ENCODE data around the gene CSN3.

The CSN3 gene

GRCh38 chr4:70251945-70252277 lies 9.5 kb downstream of the CSN3 start:
- H3F3A ChIP-seq (ENCODE audit: insufficient read depth, low read length) = no peaks in the 10 kb centered on the region
- H4K20me1 ChIP-seq (ENCODE audit: insufficient read depth, low read length) = no peaks in the 10 kb centered on the region
- H3K36me3 ChIP-seq (ENCODE audit: insufficient read depth, low read length) = no peaks in the 10 kb centered on the region
- H3K27ac ChIP-seq (ENCODE audit: low read depth, low read length, poor library complexity, severe bottlenecking) = no peak overlapping the region
- H3K79me2 ChIP-seq (ENCODE audit: insufficient read depth, low read length) = no peaks in the 10 kb centered on the region
- no peaks in the 10 kb centered on the region for H3K9me3 ChIP-seq (ENCODE audit: low read length)
- H2AFZ ChIP-seq (ENCODE audit: low read length) = no peak overlapping the region
- no peaks in the 10 kb centered on the region for H3K27me3 ChIP-seq (ENCODE audit: insufficient read depth, low read length)
- no peak overlapping the region for H3K9ac ChIP-seq (ENCODE audit: low read length)
- TF ChIP-seq EZH2 (IDR thresholded peaks at IDR 0.05; ENCODE audit: borderline replicate concordance, low read length) (no peak), CTCF (IDR thresholded peaks at IDR 0.05; ENCODE audit: low read length) (no peak)
- H3K4me2 ChIP-seq (ENCODE audit: low read length) = no peak overlapping the region
- H3K4me1 ChIP-seq (ENCODE audit: insufficient read depth, low read length, severe bottlenecking) = no peaks in the 10 kb centered on the region
- no peak overlapping the region for H3K4me3 ChIP-seq (ENCODE audit: low read depth, low read length, poor library complexity, severe bottlenecking)
- H3K9me2 ChIP-seq (ENCODE audit: low read depth, low read length) = no peaks in the 10 kb centered on the region

GRCh38 chr4:70269674-70270073 lies 27.3 kb downstream of the CSN3 start:
- Histone ChIP-seq H3K4me2 (ENCODE audit: low read length) (no peak overlapping the region), H4K20me1 (ENCODE audit: insufficient read depth, low read length) (no peaks in the 10 kb centered on the region), H3K36me3 (ENCODE audit: insufficient read depth, low read length) (no peaks in the 10 kb centered on the region), H3F3A (ENCODE audit: insufficient read depth, low read length) (no peaks in the 10 kb centered on the region), H3K79me2 (ENCODE audit: insufficient read depth, low read length) (no peaks in the 10 kb centered on the region), H3K9me2 (ENCODE audit: low read depth, low read length) (peaks cover 3% of the 10 kb centered on the region; the same call in 1 of the 2 replicates), H3K27ac (ENCODE audit: low read depth, low read length, poor library complexity, severe bottlenecking) (no peak overlapping the region), H3K4me1 (ENCODE audit: insufficient read depth, low read length, severe bottlenecking) (no peaks in the 10 kb centered on the region), H2AFZ (ENCODE audit: low read length) (no peak overlapping the region), H3K27me3 (ENCODE audit: insufficient read depth, low read length) (no peaks in the 10 kb centered on the region), H3K9me3 (ENCODE audit: low read length) (no peaks in the 10 kb centered on the region), H3K4me3 (ENCODE audit: low read depth, low read length, poor library complexity, severe bottlenecking) (no peak overlapping the region), H3K9ac (ENCODE audit: low read length) (no peak overlapping the region)
- no peak for TF ChIP-seq CTCF (IDR thresholded peaks at IDR 0.05; ENCODE audit: low read length)
- TF ChIP-seq EZH2 (IDR thresholded peaks at IDR 0.05; ENCODE audit: borderline replicate concordance, low read length) = no peak

GRCh38 chr4:70277121-70277520 lies 34.7 kb downstream of the CSN3 start:
- H3K4me1 ChIP-seq (ENCODE audit: insufficient read depth, low read length, severe bottlenecking) = no peaks in the 10 kb centered on the region
- H4K20me1 ChIP-seq (ENCODE audit: insufficient read depth, low read length) = no peaks in the 10 kb centered on the region
- H3K9me2 ChIP-seq (ENCODE audit: low read depth, low read length) = no peaks in the 10 kb centered on the region
- no peak overlapping the region for H3K9ac ChIP-seq (ENCODE audit: low read length)
- no peak overlapping the region for H3K4me2 ChIP-seq (ENCODE audit: low read length)
- no peaks in the 10 kb centered on the region for H3K36me3 ChIP-seq (ENCODE audit: insufficient read depth, low read length)
- no peaks in the 10 kb centered on the region for H3K9me3 ChIP-seq (ENCODE audit: low read length)
- H3K79me2 ChIP-seq (ENCODE audit: insufficient read depth, low read length) = no peaks in the 10 kb centered on the region
- H3K27me3 ChIP-seq (ENCODE audit: insufficient read depth, low read length) = no peaks in the 10 kb centered on the region
- H3K4me3 ChIP-seq (ENCODE audit: low read depth, low read length, poor library complexity, severe bottlenecking) = no peak overlapping the region
- H3K27ac ChIP-seq (ENCODE audit: low read depth, low read length, poor library complexity, severe bottlenecking) = no peak overlapping the region
- TF ChIP-seq EZH2 (IDR thresholded peaks at IDR 0.05; ENCODE audit: borderline replicate concordance, low read length) (no peak), CTCF (IDR thresholded peaks at IDR 0.05; ENCODE audit: low read length) (no peak)
- no peak overlapping the region for H2AFZ ChIP-seq (ENCODE audit: low read length)
- H3F3A ChIP-seq (ENCODE audit: insufficient read depth, low read length) = no peaks in the 10 kb centered on the region
